Hepatocyte (in vitro differentiated cells): Measurements from ENCODE around the gene RSL1D1. TPM values are rescaled to one million over a fixed set of nuclear protein-coding genes. Genes with fewer than 3 reads are reported as not detected.

Source experiments
- DNase-seq: peaks from one replicate; pipeline ENCODE4 v3.0.0-alpha.2; 2016; ENCODE audit warnings: low spot score
- H2AFZ ChIP-seq: fragments of 200-600 bp; sonication (generic); 2 replicates; pipeline ENCODE4 v1.6.0; 2016; ENCODE audit warnings: antibody characterized with exemption, mild to moderate bottlenecking
- H3K27ac ChIP-seq: fragments of 200-600 bp; sonication (generic); 2 replicates; pipeline ENCODE4 v1.5.1; 2016; ENCODE audit warnings: mild to moderate bottlenecking
- H3K27me3 ChIP-seq: fragments of 200-600 bp; sonication (generic); 2 replicates; pipeline ENCODE4 v1.6.1; 2016
- H3K36me3 ChIP-seq: fragments of 200-600 bp; sonication (generic); replicated peaks from 2 replicates; pipeline ENCODE4 v1.5.1; 2016; ENCODE audit warnings: low read depth; ENCODE audit not compliant: insufficient read depth
- H3K4me1 ChIP-seq: fragments of 200-600 bp; sonication (generic); 2 replicates; pipeline ENCODE4 v1.5.1; 2016; ENCODE audit warnings: mild to moderate bottlenecking, moderate library complexity; ENCODE audit not compliant: insufficient read depth
- H3K4me2 ChIP-seq: fragments of 200-600 bp; sonication (generic); 2 replicates; pipeline ENCODE4 v1.6.0; 2016
- H3K4me3 ChIP-seq: fragments of 200-600 bp; sonication (generic); 2 replicates; pipeline ENCODE4 v1.5.1; 2016; ENCODE audit warnings: mild to moderate bottlenecking
- H3K79me2 ChIP-seq: fragments of 200-600 bp; sonication (generic); 2 replicates; pipeline ENCODE4 v1.6.0; 2017; ENCODE audit warnings: mild to moderate bottlenecking
- H3K9me2 ChIP-seq: fragments of 200-600 bp; sonication (generic); replicated peaks from 2 replicates; pipeline ENCODE4 v1.6.0; 2017; ENCODE audit warnings: mild to moderate bottlenecking; ENCODE audit not compliant: insufficient read depth
- H3K9me3 ChIP-seq: fragments of 200-600 bp; sonication (generic); 2 replicates; pipeline ENCODE4 v1.5.1; 2016; ENCODE audit warnings: low read depth, mild to moderate bottlenecking
- H4K20me1 ChIP-seq: fragments of 200-600 bp; sonication (generic); 2 replicates; pipeline ENCODE4 v1.6.0; 2016; ENCODE audit warnings: mild to moderate bottlenecking; ENCODE audit not compliant: insufficient read depth, poor library complexity, severe bottlenecking
- EZH2 ChIP-seq: fragments of 200-600 bp; sonication (generic); IDR thresholded peaks from 2 replicates; pipeline ENCODE4 v1.6.1; 2016; ENCODE audit warnings: antibody characterized with exemption, mild to moderate bottlenecking, borderline replicate concordance
- EZH2phosphoT487 ChIP-seq: fragments of 200-600 bp; sonication (generic); IDR thresholded peaks from one replicate; pipeline ENCODE4 v1.6.1; 2018; ENCODE audit warnings: antibody characterized with exemption, mild to moderate bottlenecking, low read depth, moderate library complexity; ENCODE audit not compliant: unreplicated experiment, severe bottlenecking
- WGBS: methylation state at CpG from one replicate; pipeline ENCODE4 v1.1.6; 2016; ENCODE audit warnings: low lambda C conversion rate; ENCODE audit errors: missing lambda C conversion rate; 5-methylcytosine and 5-hydroxymethylcytosine counted together
- polyA plus RNA-seq: library from polyadenylated mRNA; unstranded; fragments of >200 nt; fragmentation: Nextera tagmentation; extraction: Ambion mirVana; gene quantifications from 2 replicates; pipeline ENCODE4 v1.2.1, GENCODE V29; 2016
- total RNA-seq: library from RNA; depleted of rRNA; stranded (reverse); fragments of >200 nt; gene quantifications from 2 replicates; pipeline ENCODE4 v1.2.3, GENCODE V29; 2014
- TF ChIP-seq, protein P1 (sequence below): fragments of 200-600 bp; sonication (generic); IDR thresholded peaks from 2 replicates; pipeline ENCODE4 v1.5.1; 2016; ENCODE audit warnings: antibody characterized with exemption, mild to moderate bottlenecking; ENCODE audit not compliant: poor library complexity

The RSL1D1 gene
- total and polyA plus RNA-seq, 2 experiments from 2014 or later = 138 TPM

GRCh38 chr16:11799509-11800381, 51.6 kb downstream of the RSL1D1 start:
- WGBS = 90% methylated on average over 14 of the region's 14 CpGs
- no peaks in the 10 kb centered on the region for H3K9me3 ChIP-seq
- no peak overlapping the region for H3K4me3 ChIP-seq
- no peak overlapping the region for H2AFZ ChIP-seq
- H3K79me2 ChIP-seq = peaks cover 49% of the 10 kb centered on the region
- no peak for DNase-seq
- H3K27me3 ChIP-seq = no peaks in the 10 kb centered on the region
- H3K9me2 ChIP-seq = no peaks in the 10 kb centered on the region
- no peak overlapping the region for H3K27ac ChIP-seq
- H3K4me2 ChIP-seq = peak overlapping the region; percentile 95
- H3K4me1 ChIP-seq = peaks cover 24% of the 10 kb centered on the region
- no peak for TF ChIP-seq EZH2phosphoT487
- TF ChIP-seq EZH2 = no peak
- TF ChIP-seq, protein P1, sequence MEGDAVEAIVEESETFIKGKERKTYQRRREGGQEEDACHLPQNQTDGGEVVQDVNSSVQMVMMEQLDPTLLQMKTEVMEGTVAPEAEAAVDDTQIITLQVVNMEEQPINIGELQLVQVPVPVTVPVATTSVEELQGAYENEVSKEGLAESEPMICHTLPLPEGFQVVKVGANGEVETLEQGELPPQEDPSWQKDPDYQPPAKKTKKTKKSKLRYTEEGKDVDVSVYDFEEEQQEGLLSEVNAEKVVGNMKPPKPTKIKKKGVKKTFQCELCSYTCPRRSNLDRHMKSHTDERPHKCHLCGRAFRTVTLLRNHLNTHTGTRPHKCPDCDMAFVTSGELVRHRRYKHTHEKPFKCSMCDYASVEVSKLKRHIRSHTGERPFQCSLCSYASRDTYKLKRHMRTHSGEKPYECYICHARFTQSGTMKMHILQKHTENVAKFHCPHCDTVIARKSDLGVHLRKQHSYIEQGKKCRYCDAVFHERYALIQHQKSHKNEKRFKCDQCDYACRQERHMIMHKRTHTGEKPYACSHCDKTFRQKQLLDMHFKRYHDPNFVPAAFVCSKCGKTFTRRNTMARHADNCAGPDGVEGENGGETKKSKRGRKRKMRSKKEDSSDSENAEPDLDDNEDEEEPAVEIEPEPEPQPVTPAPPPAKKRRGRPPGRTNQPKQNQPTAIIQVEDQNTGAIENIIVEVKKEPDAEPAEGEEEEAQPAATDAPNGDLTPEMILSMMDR = no peak
- no peaks in the 10 kb centered on the region for H3K36me3 ChIP-seq
- H4K20me1 ChIP-seq = peaks cover 5% of the 10 kb centered on the region

GRCh38 chr16:11799017-11799381, 52.3 kb downstream of the RSL1D1 start:
- no peaks in the 10 kb centered on the region for H3K36me3 ChIP-seq
- H3K9me2 ChIP-seq = no peaks in the 10 kb centered on the region
- peak overlapping the region; percentile 95 for H3K4me2 ChIP-seq
- TF ChIP-seq, protein P1 = no peak
- TF ChIP-seq EZH2 = no peak
- no peak for TF ChIP-seq EZH2phosphoT487
- H2AFZ ChIP-seq = no peak overlapping the region
- H3K9me3 ChIP-seq = no peaks in the 10 kb centered on the region
- no peaks in the 10 kb centered on the region for H3K27me3 ChIP-seq
- H3K4me1 ChIP-seq = peaks cover 31% of the 10 kb centered on the region
- WGBS = 96% methylated on average over 10 of the region's 10 CpGs
- no peak overlapping the region for H3K4me3 ChIP-seq
- no peak overlapping the region for H3K27ac ChIP-seq
- H3K79me2 ChIP-seq = peaks cover 57% of the 10 kb centered on the region
- DNase-seq = no peak
- H4K20me1 ChIP-seq = peaks cover 7% of the 10 kb centered on the region

DNA sequence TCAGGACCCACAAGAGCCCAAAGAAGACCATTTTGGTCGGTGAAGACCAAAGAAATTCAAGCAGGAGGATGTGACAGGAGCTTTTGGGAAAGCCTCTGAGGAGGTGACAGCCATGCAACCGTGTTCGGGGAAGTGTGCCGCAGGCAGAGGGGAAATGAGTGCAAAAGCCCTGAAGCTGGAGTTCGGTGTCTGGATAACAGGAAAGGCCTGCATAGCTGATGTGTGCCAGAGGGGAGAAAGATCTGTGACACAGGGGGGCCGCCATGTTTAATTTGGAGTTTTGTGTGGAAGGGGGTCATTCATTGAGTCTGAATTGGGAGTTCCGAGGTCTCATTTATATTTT, 53.4 kb downstream of the RSL1D1 start:
- Histone ChIP-seq H3K9me2 (no peaks in the 10 kb centered on the region), H4K20me1 (peaks cover 15% of the 10 kb centered on the region), H3K9me3 (no peaks in the 10 kb centered on the region), H3K27me3 (no peaks in the 10 kb centered on the region), H2AFZ (peak overlapping the region; percentile 62), H3K79me2 (peaks cover 68% of the 10 kb centered on the region), H3K4me1 (peaks cover 42% of the 10 kb centered on the region), H3K36me3 (no peaks in the 10 kb centered on the region), H3K4me2 (peak overlapping the region; percentile 95), H3K4me3 (peak overlapping the region; percentile 80), H3K27ac (peak overlapping the region; percentile 98)
- 9% methylated on average over 7 of the region's 7 CpGs for WGBS
- no peak for TF ChIP-seq EZH2
- DNase-seq = no peak

DNA sequence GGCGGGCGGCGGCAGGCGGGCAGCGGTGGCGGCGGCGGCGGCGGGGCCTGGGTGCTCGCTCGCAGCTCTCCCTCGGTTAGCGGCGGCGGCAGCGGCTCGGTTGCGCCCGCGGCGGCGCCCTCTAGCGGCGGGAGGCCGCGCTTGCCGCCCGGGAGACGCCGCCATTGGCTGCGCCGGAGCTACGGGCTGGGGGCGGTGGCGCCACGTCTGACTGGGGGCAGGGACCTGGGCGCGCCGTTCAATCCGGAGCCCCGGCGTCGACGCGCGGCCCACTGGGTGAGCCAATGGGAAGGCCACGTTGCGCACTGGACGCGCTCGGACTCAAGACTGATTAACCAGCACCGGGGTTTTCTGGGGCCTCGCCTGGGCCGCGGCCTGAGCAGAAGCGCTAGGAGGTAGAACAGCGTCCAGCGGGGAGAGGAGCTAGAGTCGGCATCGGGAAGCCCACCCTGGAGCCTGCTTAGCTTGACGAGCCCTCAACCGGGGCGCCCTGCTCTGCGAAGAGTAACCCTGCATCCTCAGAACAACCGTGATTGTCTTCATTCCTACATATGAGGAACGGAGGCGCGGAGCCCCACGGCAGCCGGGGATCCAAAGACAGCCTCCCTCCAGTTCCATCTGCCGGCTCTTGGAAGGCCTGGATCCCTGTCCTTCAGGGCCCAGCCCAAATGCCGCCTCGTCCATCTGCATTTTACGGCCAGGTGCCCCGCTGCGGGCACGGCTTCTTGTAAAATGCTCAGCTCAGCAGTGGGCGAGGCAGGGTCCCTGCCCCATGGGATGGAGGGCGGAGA, 54.0 kb downstream of the RSL1D1 start, which contains the start of gene ZC3H7A:
TSS of gene ZC3H7A (minus strand) at position 93 of the 791 bp plus-strand sequence. CDS start 14,904 bp downstream, outside the sequence.
- 2% methylated on average over 41 of the region's 80 CpGs for WGBS
- H2AFZ ChIP-seq = peak within 1 kb of the TSS; percentile 67
- no peaks in the 10 kb centered on the region for H3K27me3 ChIP-seq
- DNase-seq = peak; percentile 99
- H3K9me3 ChIP-seq = no peaks in the 10 kb centered on the region
- TF ChIP-seq EZH2phosphoT487 = no peak
- TF ChIP-seq, protein P1 = peak; percentile 62
- TF ChIP-seq EZH2 = no peak
- peaks cover 48% of the 10 kb centered on the region for H3K4me1 ChIP-seq
- H3K27ac ChIP-seq = peak within 1 kb of the TSS; percentile 98
- H3K9me2 ChIP-seq = no peaks in the 10 kb centered on the region
- peak within 1 kb of the TSS; percentile 83 for H3K4me3 ChIP-seq
- H3K36me3 ChIP-seq = no peaks in the 10 kb centered on the region
- H3K4me2 ChIP-seq = peak within 1 kb of the TSS; percentile 95
- peaks cover 21% of the 10 kb centered on the region for H4K20me1 ChIP-seq
- peaks cover 73% of the 10 kb centered on the region for H3K79me2 ChIP-seq
